Hepatocyte (in vitro differentiated cells): ENCODE data around the gene ABI1. TPM values are rescaled to one million over a fixed set of nuclear protein-coding genes. Genes with fewer than 3 reads are reported as not detected.

Source experiments
- DNase-seq: peaks from one replicate; pipeline ENCODE4 v3.0.0-alpha.2; 2016; ENCODE audit warnings: low spot score
- H2AFZ ChIP-seq: fragments of 200-600 bp; sonication (generic); 2 replicates; pipeline ENCODE4 v1.6.0; 2016; ENCODE audit warnings: antibody characterized with exemption, mild to moderate bottlenecking
- H3K27ac ChIP-seq: fragments of 200-600 bp; sonication (generic); 2 replicates; pipeline ENCODE4 v1.5.1; 2016; ENCODE audit warnings: mild to moderate bottlenecking
- H3K27me3 ChIP-seq: fragments of 200-600 bp; sonication (generic); 2 replicates; pipeline ENCODE4 v1.6.1; 2016
- H3K36me3 ChIP-seq: fragments of 200-600 bp; sonication (generic); replicated peaks from 2 replicates; pipeline ENCODE4 v1.5.1; 2016; ENCODE audit warnings: low read depth; ENCODE audit not compliant: insufficient read depth
- H3K4me1 ChIP-seq: fragments of 200-600 bp; sonication (generic); 2 replicates; pipeline ENCODE4 v1.5.1; 2016; ENCODE audit warnings: mild to moderate bottlenecking, moderate library complexity; ENCODE audit not compliant: insufficient read depth
- H3K4me2 ChIP-seq: fragments of 200-600 bp; sonication (generic); 2 replicates; pipeline ENCODE4 v1.6.0; 2016
- H3K4me3 ChIP-seq: fragments of 200-600 bp; sonication (generic); 2 replicates; pipeline ENCODE4 v1.5.1; 2016; ENCODE audit warnings: mild to moderate bottlenecking
- H3K79me2 ChIP-seq: fragments of 200-600 bp; sonication (generic); 2 replicates; pipeline ENCODE4 v1.6.0; 2017; ENCODE audit warnings: mild to moderate bottlenecking
- H3K9me2 ChIP-seq: fragments of 200-600 bp; sonication (generic); replicated peaks from 2 replicates; pipeline ENCODE4 v1.6.0; 2017; ENCODE audit warnings: mild to moderate bottlenecking; ENCODE audit not compliant: insufficient read depth
- H3K9me3 ChIP-seq: fragments of 200-600 bp; sonication (generic); 2 replicates; pipeline ENCODE4 v1.5.1; 2016; ENCODE audit warnings: low read depth, mild to moderate bottlenecking
- H4K20me1 ChIP-seq: fragments of 200-600 bp; sonication (generic); 2 replicates; pipeline ENCODE4 v1.6.0; 2016; ENCODE audit warnings: mild to moderate bottlenecking; ENCODE audit not compliant: insufficient read depth, poor library complexity, severe bottlenecking
- CTCF ChIP-seq: fragments of 200-600 bp; sonication (generic); IDR thresholded peaks from 2 replicates; pipeline ENCODE4 v1.5.1; 2016; ENCODE audit warnings: antibody characterized with exemption, mild to moderate bottlenecking; ENCODE audit not compliant: poor library complexity
- EZH2 ChIP-seq: fragments of 200-600 bp; sonication (generic); IDR thresholded peaks from 2 replicates; pipeline ENCODE4 v1.6.1; 2016; ENCODE audit warnings: antibody characterized with exemption, mild to moderate bottlenecking, borderline replicate concordance
- EZH2phosphoT487 ChIP-seq: fragments of 200-600 bp; sonication (generic); IDR thresholded peaks from one replicate; pipeline ENCODE4 v1.6.1; 2018; ENCODE audit warnings: antibody characterized with exemption, mild to moderate bottlenecking, low read depth, moderate library complexity; ENCODE audit not compliant: unreplicated experiment, severe bottlenecking
- WGBS: methylation state at CpG from one replicate; pipeline ENCODE4 v1.1.6; 2016; ENCODE audit warnings: low lambda C conversion rate; ENCODE audit errors: missing lambda C conversion rate; 5-methylcytosine and 5-hydroxymethylcytosine counted together
- polyA plus RNA-seq: library from polyadenylated mRNA; unstranded; fragments of >200 nt; fragmentation: Nextera tagmentation; extraction: Ambion mirVana; gene quantifications from 2 replicates; pipeline ENCODE4 v1.2.1, GENCODE V29; 2016
- total RNA-seq: library from RNA; depleted of rRNA; stranded (reverse); fragments of >200 nt; gene quantifications from 2 replicates; pipeline ENCODE4 v1.2.3, GENCODE V29; 2014

The ABI1 gene
- total and polyA plus RNA-seq, 2 experiments from 2014 or later: 30.5 to 46.1 TPM

- no peak overlapping the region for H3K4me2 ChIP-seq
- no peaks in the 10 kb centered on the region for H3K27me3 ChIP-seq
- H3K9me3 ChIP-seq: no peaks in the 10 kb centered on the region
- no peak overlapping the region for H2AFZ ChIP-seq
- H3K27ac ChIP-seq: no peak overlapping the region
- H3K9me2 ChIP-seq: no peaks in the 10 kb centered on the region
- no peak for TF ChIP-seq CTCF
- no peak for TF ChIP-seq EZH2phosphoT487
- TF ChIP-seq EZH2: no peak
- H3K36me3 ChIP-seq: no peaks in the 10 kb centered on the region
- 91% methylated on average over 1 of the region's 1 CpG for WGBS
- peaks cover 10% of the 10 kb centered on the region for H3K4me1 ChIP-seq
- H3K79me2 ChIP-seq: peaks cover 89% of the 10 kb centered on the region
- H4K20me1 ChIP-seq: peaks cover 35% of the 10 kb centered on the region
- H3K4me3 ChIP-seq: no peak overlapping the region
- DNase-seq: no peak
Measured at GRCh38 chr10:26806557-26806956, 54.2 kb downstream of the ABI1 start.

DNA sequence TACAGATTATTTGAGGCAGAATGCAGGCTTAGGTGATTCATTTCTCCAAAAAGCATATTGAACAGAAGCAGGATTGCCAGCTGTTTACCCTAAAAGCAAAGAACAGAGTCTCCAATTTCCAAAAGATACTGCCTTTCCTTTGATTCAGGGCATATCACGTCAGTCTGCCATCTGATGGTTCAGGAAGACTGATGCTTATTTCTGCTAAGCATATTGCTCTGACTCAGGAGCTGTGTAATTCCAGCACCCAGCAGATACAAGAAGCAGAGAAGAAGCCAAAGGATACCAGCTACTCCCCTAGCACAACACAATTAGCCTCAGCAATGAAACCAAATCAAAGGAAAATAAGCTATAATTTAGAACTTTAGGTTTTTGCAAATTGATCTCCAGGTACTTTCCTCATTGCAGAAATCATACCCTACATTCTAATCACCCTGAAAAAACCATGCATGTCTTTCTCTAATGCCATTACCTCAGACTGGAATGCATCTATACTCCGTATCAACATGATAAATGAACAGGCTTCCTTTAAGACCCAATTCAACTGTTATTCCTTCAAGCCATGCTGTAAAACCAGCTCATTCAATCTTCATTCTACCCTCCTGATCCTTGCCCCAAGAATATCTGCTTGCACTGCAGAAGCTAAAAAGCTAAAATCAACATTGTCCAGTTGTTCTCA, 55.1 kb downstream of the ABI1 start:
- H3K4me1 ChIP-seq: peaks cover 10% of the 10 kb centered on the region
- no peak overlapping the region for H2AFZ ChIP-seq
- no peaks in the 10 kb centered on the region for H3K9me3 ChIP-seq
- WGBS: 60% methylated on average over 2 of the region's 2 CpGs
- H3K4me2 ChIP-seq: no peak overlapping the region
- peak; percentile 11 for DNase-seq
- H3K9me2 ChIP-seq: no peaks in the 10 kb centered on the region
- peaks cover 35% of the 10 kb centered on the region for H4K20me1 ChIP-seq
- H3K36me3 ChIP-seq: no peaks in the 10 kb centered on the region
- H3K79me2 ChIP-seq: peaks cover 92% of the 10 kb centered on the region
- no peak overlapping the region for H3K4me3 ChIP-seq
- no peaks in the 10 kb centered on the region for H3K27me3 ChIP-seq
- H3K27ac ChIP-seq: no peak overlapping the region
- TF ChIP-seq CTCF (no peak), EZH2 (no peak), EZH2phosphoT487 (no peak)

GRCh38 chr10:26804418-26805393, 56.1 kb downstream of the ABI1 start:
- Histone ChIP-seq H3K4me2 (no peak overlapping the region), H3K9me2 (no peaks in the 10 kb centered on the region), H3K79me2 (peaks cover 92% of the 10 kb centered on the region), H4K20me1 (peaks cover 39% of the 10 kb centered on the region), H2AFZ (no peak overlapping the region), H3K27me3 (no peaks in the 10 kb centered on the region), H3K27ac (no peak overlapping the region), H3K9me3 (no peaks in the 10 kb centered on the region), H3K4me3 (no peak overlapping the region), H3K4me1 (peaks cover 10% of the 10 kb centered on the region), H3K36me3 (no peaks in the 10 kb centered on the region)
- DNase-seq: no peak
- WGBS: 43% methylated on average over 4 of the region's 4 CpGs
- no peak for TF ChIP-seq EZH2phosphoT487
- TF ChIP-seq EZH2: no peak
- no peak for TF ChIP-seq CTCF
